NOMO-1 treated with DMSO at 0.1 percent for 48 hours (cell line): ENCODE measurements around the gene JUP.
"Not testable (repeated sequence)": the region's sequence is repeated elsewhere in the genome, so short reads cannot be mapped to it uniquely, and the experiment has no call there.

ENCODE experiments used
- DNase-seq: peaks from one replicate; lab custom pipeline; 2025; ENCODE audit not compliant: unreplicated experiment; lab: John Stamatoyannopoulos, UW

Gene JUP

DNA sequence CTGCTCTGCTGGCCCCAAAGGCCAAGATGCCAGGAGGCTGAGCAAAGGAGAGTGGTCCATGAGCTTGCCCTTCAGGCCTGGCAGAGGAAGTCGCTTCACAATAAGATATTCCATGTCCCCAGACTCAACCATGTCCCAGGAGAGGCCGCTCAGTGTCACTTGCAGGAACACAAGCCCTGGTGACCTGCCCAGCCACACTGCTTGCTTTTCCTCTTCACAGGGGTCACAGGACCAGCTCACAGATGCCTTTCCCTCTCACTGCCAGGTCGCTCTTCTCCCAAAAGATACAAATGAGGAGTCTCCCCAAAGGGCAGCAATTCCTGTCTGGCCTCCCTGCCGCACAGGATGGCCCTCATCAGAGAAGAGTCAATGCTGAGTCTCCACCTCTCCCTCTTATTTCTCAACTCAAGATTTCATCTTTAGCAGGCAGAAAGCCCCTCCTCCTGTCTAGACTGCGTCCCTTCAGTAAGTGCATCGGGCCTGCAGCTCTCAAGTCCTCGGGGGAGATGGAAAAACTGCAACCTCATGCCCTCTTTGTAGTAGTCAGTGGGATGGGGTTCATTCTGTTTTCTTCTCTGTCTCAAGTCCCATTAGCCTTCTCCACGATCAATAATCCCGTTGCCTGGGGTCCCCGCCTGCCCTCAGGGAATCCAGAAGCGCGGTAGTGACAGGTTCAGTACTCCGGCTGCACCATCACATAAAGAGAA, 5.0 kb downstream of the JUP start:
- no peak for DNase-seq

DNA sequence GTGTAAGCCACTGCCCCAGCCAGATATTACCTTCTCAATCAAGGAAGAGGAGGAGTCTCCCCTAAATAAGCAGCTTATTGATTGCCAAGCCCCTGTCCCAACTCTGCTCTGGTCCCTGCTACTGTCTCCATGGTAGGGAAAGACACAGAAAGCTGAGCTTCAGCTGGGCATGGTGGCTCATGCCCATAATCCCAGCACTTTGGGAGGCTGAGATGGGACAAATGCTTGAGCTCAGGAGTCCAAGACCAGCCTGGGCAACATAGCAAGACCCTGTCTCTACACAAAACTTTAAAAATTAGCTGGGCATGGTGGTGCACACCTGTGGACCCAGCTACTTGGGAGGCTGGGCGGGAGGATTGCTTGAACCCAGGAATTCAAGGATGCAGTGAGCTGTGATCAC, 6.6 kb downstream of the JUP start:
- DNase-seq = no peak

DNA sequence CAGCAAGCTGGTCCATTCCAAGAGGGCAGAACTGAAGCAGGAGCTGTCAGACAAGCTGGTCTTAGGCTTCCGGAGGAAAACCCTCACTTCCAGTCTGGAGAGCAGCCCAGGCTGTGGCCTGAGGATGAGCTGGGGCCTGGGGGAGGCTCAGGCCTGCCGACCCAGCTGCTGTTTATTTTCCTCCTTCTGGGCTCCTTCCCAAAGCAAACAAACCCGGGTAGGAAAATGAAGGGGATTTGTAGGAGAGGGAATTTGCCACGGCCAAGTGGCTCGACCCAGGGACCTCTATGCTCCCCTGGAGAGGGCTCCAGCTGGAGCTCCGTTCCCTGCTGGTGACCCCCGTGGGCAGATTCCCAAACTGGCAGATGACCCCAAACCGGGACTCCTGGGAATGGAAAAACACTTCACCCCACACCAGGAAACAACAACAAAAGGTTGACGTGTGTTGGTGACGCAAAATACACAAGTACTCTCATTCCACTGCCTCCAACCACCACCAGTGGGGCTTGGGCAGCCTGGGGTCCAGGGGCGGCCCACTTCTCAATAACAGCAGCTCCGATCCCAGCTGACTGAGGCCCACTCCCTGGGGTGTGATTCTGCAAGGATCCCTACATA, 8.8 kb downstream of the JUP start:
- DNase-seq = no peak

DNA sequence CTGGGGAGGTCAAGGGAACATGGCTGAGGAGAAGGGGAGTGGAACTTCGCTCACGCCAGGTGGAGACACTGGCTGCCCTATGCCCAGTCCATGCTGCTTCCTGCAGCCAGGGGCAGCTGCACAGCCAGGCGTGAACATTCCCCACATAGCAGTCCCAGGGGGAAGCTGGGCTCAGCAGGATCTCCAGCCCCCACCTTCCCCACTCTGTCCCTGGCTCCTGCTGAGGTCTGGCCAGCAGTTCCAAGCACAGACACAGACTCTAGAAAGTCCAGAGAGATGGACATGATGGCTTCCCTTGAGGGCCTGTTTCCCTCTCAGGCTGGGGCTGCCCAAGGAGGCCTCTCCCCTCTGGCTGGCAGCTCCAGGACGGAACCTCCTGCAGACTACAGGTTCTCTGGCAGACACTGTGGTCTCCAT, 9.3 kb downstream of the JUP start:
- DNase-seq = no peak

DNA sequence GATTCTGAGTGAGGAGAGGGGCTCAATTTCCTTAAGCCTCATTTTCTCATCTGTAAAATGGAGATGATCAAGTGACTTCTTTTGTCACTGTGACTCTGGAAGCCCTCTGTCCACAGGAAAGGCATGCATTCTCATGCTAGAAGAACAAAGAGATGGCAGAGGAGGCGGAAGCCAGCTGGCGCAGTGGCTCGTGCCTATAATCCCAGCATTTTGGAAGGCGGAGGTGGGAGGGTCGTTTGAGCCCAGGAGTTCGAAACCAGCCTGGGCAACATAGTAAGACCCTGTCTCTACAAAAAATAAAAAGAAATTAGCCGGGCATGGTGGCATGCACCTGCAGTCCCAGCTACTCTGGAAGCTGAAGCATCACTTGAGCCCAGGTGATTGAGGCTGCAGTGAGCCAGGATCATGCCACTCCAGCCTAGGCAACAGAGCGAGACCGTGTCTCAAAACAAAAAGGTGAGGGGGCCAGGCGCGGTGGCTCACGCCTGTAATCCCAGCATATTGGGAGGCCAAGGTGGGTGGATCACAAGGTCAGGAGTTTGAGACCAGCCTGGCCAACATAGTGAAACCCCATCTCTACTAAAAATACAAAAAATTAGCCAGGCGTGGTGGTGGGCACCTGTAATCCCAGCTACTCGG, 10.1 kb downstream of the JUP start:
- not testable (repeated sequence) for DNase-seq

DNA sequence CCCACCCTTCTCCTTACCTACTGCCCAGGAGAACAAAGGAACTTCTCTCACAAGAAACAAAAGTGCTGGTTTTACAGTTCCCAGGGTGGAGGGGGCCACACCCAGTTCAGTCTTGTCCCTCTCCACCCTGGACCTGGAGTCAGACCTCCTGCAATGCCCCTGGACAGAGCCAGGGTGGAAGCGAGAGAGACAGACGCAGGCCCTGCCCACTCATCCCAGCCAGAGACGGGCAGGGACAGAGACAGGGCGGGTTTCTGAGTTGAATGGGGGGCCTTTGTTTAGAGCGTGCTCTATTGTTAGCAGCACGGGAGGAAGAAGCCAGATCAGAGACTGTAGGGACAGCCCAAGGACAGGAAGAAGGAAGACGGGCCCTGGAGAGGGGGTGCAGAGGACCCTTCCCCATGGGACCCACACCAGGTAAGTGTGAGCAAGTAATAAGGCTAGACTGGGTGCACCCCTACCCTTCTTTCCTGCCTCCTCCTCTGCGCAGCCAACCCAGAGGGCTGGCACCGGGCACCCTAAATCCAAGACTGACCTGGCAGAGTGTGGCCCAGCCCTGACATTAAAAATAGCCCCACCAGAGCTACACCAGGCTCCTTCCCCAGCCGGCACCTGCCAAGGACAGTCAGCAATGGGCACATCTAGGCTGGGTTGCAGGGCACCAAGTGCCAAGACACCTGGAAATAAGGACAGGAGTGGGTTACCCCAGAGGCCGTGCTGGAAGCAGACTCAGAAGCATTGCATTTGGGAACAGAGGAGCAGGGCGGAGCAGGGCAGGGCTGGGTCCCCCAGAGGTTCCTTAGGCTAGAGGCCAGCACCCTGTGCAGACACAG, 10.9 kb downstream of the JUP start:
- no peak for DNase-seq

DNA sequence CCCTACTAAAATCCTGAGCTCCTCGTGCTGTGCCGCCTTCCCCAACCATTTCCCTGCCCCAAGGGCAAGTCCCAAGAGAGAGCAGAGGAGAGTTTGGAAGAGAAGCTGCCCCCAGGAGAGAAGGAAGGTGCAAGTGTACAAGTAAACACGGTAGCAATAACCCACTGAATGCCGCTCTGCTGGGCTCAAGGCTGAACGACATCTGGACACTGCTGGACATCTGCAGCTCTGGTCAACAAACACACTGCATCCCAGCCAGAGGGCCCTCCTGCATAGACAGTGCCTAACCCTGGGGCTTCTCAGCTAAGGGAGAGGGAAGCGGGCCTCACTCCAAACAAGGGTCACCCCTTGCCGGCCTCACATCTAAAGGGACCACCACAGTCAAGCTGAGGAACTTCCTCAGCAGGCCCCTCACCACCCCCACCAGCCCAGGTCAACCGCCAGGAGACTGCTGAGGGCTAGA, 12.7 kb downstream of the JUP start:
- no peak for DNase-seq

DNA sequence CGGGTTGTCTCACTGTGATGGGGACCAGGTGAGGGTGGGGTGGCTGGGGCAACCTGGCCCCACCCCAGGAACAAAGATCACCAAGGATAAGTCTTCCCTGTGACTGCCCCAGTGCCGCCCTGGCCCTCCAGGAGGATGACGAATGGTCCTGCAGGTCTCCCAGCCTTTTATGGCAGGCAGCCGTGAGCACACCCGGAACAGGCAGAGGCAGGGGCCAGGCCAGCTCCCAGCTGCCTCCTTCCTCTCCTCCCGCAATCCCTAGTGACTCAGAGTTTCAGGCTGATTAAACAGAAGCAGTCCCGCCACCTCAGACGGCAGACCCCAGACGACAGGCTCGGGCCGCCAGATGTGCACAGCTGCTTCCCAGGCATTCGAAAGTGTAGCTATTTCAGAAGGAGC, 13.3 kb downstream of the JUP start:
- DNase-seq = no peak

DNA sequence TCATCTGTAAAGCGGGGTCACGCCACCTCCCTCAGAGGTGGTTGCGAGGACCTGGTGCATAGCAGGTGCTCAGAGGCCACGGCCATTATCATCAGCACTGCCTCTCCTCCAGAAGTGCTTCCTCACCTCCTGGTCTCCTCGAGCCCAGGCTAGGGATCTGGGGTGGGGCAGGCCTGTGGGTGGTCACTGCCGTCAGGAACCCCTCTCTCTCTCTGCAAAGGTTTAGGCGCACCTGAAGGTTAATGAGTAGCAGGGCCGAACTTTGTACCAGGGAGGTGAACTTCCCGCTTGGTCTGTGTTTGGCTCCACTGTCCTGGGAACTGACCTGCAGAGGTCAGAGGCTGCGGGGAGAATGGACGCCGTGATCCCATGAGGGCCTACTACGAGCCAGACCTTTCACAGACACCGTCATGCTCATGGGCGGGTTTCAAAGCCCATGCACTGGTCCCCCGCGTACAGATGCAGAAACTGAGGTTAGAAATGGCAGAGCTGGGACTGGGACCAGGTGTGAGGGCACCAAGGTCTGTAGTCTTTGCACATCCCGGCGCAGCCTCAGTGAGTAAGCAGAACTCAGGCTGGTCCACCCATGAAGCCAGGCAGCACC, 13.8 kb downstream of the JUP start:
- DNase-seq = no peak

DNA sequence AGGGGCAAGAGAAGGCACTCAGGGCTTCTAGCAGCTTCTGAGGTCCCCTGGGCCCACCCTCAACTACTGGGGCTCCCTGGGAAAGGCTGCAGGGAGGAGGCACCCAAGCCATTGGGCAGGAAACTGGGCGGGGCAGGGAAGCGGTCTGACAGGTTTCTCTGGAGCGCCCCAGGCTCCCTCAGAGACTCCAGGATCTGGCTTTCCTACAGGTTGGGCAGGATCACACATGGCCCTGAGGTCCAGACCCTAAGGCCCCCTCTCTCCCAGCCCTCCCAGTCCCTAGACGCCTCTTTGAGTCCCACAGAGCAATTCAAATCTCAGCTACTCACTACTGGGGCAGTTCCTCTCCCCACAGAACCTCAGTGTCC, 14.3 kb downstream of the JUP start:
- DNase-seq = no peak

DNA sequence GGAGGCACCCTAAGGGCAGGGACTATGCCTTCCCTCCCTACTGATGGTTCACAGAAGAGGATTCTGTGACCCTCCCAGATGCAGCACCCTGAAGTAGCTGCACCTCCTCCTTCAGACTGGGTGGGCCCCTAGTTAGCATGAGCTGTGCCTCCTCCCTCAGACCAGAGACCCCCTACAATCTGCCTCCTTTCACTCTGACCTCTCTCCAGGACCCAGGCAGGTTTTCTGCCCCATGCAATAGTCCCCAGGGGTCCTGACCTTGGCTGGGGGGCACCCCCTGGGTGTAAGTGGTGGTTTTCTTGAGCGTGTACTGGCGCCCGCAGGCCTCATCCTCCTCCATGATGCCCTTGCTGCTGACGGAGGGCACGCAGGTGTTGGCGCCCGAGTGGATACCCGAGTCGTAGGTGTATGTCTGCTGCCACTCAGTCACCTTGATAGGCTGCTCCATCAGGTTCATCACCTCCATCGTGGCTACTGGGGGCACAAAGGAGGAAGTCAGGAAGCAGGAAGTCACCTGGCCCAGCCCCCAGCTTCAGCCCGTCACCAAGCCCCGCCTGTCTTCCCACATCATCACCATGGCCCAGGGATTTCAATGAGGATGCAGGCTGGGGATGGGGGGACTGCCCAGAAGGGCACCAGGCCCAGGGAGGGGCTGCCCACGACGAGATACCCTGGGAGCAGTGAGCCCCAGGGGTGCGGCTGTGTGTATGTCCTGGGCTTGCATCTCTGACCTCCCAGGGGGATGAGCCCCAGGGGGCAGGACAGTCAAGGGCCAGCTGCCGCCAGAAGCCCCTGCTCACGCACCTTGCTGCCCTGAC, 14.9 kb downstream of the JUP start:
- no peak for DNase-seq

DNA sequence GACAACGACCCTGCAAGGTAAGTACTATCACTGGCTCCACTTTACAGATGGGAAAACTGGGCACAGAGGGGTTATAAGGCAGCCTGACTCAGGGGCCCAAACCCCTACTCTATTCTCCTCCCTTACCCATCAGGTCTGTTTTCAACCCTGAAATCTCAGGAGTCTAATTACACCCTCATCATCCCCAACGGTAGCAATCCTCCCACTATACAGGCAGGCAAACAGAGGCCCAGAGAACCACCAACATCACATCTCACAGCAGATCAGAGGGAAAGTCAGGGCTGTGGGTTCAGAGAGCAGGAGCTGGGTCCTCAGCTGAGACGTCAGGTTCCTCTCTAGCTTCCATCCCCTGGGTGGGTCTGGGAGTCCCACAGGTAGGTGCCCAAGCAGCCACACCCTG, 16.5 kb downstream of the JUP start:
- DNase-seq = no peak

DNA sequence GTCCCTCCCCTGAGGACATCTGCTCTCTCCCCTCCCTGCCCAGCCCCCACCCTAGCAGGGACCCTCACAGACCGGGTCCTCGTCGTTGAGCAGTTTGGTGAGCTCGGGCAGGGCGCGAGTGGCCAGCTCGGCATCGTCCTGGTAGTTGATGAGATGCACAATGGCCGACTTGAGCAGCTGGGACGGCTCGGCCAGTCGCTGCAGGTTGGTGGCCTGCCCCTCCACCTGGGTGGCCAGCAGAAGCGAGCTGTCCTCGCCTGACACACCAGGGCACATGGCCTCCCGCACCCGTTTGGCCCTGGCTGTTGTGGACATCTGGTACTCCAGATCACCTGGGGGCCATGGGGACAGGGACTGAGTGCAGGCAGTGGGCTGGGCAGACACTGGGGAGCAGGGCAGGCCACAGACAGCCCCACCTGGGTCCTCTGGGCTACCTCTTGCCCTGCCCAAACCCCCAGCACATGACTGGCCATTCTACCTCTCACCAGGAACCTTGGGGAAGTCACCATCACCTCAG, 17.1 kb downstream of the JUP start:
- DNase-seq = no peak

DNA sequence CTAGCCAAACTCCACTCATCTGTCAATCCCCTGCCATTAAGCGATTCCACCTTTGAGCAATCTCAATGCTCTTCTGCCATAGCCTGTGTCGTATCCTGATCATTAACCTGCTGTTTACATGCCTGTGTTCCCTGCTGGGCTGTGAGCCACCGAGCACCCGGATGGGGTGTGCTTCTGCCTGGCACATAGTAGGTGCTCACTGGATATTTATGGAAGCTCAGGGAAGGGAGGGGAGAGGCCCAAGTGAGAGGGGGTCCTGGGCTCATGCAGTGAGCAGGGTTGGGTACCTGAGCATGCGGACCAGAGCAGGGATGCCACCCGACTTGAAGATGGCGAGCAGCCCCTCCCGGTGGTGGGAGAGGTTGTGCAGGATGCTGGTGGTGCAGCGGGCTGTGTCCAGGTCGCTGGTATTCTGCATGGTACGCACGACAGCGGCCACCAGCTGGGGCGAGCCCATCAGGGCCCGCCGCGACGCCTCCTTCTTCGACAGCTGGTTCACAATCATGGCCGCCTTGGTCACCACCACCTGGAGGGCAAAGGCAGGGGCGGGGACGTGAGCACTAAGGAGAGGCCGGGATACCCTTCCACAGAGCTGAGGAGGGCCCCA, 17.7 kb downstream of the JUP start:
- no peak for DNase-seq

DNA sequence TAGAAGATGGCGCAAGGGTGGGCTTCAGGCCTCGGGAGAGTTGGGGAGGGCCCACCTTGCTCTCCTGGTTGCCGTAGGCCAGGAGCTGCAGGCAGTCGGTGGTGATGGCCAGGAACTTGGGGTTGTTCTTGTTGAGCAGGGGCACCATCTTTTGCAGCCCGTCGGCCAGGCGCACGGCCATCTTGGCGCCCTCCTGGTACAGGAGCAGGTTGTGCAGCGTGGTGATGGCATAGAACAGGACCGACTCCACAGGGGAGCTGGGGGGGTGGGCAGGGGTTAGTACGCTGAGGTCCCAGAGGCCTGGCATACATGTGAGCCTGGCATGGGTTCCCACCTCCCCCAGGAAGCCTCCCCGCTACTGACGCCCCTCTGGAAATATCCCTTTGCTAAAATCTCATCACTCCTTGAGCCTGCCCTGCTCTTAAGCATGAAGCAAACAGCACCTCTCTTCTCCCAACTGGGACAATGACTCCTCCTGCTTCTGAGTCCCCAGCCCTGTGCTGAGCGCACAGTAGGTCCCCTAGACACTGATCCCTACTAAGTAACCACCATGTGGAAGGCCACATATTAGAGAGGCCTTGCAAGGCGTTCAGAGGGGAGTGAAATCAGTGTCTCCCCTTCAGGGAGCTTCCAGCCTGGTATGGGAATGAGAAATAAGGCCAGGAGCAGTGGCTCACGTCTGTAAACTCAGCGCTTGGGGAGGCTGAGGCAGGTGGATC, 19.0 kb downstream of the JUP start:
- DNase-seq = no peak

DNA sequence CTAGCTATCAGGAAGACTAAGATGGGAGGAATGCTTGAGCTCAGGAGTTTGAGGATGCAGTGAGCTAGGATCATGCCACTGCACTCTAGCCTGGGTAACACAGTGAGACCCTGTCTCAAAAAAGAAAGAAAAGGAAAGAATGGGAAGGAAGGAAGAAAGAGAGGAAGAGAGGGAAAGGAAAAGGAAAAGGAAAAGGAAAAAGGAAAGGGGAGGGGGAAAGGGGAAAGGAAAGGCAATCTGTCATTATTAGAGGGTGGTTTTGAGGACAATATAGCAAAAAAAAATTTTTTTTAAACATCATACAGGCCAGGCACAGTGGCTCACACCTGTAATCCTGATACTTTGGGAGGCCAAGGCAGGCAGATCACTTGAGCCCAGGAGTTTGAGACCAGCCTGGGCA, 20.4 kb downstream of the JUP start:
- DNase-seq = no peak

DNA sequence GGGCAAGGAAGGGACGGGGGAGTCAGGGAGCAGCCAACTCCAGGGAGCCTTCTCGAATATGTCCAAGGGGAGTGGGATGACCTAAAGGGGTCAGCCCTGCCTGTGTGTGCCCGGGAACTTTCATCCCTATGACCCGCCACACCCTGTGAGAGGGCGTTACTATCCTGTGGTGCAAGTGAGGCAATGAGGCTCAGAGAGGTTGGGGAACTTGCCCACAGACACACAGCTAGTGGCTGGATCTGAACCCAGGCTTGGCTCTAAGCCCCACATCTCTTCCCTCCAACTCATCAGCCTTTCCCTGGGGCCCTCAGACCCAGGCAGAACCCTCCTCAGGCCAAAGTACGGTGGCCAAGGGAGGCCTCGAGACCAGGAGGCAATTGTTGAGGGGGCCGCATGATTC, 23.2 kb downstream of the JUP start:
- DNase-seq = no peak

DNA sequence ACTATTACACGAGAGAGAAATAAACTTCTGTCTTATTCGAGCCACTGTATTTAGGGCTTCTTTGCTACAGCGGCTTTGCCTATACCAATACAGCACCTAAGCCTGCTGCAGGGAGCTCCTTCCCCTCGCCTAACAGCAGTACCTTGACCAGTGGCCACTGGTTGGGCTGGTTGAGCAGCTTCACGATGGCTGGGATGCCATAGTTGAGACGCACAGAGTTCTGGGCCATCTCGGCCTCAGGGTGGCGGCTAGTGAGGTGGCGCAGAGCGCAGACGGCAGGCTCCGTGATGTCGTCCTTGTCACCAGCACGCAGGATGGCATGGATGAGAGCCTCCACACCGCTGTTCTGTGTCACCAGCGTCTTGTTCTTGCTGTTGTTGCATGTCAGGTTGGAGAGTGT, 23.7 kb downstream of the JUP start:
- no peak for DNase-seq

DNA sequence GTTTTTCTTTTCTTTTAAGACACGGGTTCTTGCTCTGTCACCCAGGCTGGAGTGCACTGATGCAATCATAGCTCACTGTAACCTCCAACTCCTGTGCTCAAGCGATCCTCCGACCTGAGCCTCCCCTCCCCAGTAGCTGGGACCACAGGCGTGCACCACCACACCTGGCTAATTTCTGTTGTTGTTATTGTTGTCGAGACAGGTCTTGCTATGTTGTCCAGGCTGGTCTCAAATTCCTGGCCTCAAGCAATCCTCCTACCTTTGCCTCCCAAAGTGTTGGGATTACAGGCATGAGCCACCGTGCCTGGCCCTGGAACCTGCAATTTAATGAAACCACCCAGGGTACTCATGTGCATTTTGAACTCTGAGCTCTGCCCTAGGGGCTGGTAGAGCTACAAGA, 24.1 kb downstream of the JUP start:
- DNase-seq = no peak
